CD4-positive, alpha-beta memory T cell (primary cell): ENCODE results near the gene MTMR4. TPM values are rescaled to one million over a fixed set of nuclear protein-coding genes. Genes with fewer than 3 reads are reported as not detected.

ENCODE experiments used
- CTCF ChIA-PET: fragments of 350-600 bp; sonication (Branson Sonifier 250); formaldehyde crosslinking; loops from one replicate; lab custom pipeline; 2021; ENCODE audit warnings: inconsistent platforms; ENCODE audit not compliant: partially characterized antibody; lab: Charles Lee
- POLR2A ChIA-PET: fragments of 350-600 bp; sonication (Branson Sonifier 250); formaldehyde crosslinking; loops from one replicate; lab custom pipeline; 2021; ENCODE audit not compliant: partially characterized antibody; lab: Charles Lee
- DNase-seq, 5 donors: peaks; one replicate each; pipeline versions ENCODE4 v3.0.0 to v3.0.0-alpha.2; 2020 to 2022; ENCODE audit warnings: mixed read lengths in 1 of 5
- H3K27ac ChIP-seq: one replicate; pipeline ENCODE4 v1.7.0; 2013; ENCODE audit warnings: low read depth, low read length
- H3K27me3 ChIP-seq: 2 replicates; pipeline ENCODE4 v1.7.0; 2013; ENCODE audit warnings: mild to moderate bottlenecking, low read length, moderate library complexity; ENCODE audit not compliant: insufficient read depth
- H3K36me3 ChIP-seq: 2 replicates; pipeline ENCODE4 v1.7.0; 2013; ENCODE audit warnings: mild to moderate bottlenecking, low read length, moderate library complexity; ENCODE audit not compliant: insufficient read depth
- H3K4me1 ChIP-seq: 2 replicates; pipeline ENCODE4 v1.7.0; 2013; ENCODE audit warnings: mild to moderate bottlenecking, low read length, moderate library complexity; ENCODE audit not compliant: insufficient read depth
- H3K4me3 ChIP-seq, 2 donors: one replicate each; pipeline ENCODE4 v1.7.0; 2013; ENCODE audit warnings: low read length in 2 of 2, mild to moderate bottlenecking in 1 of 2
- H3K9me3 ChIP-seq, 2 donors: one replicate each; pipeline ENCODE4 v1.7.0; 2013; ENCODE audit warnings: low read length in 2 of 2, control low read depth in 1 of 2; ENCODE audit not compliant: control insufficient read depth in 1 of 2
- H3K27ac Mint-ChIP-seq, 7 donors: one replicate each; pipeline ENCODE4 v1.8.0; 2020 to 2021; ENCODE audit warnings: mixed read lengths in 7 of 7, mild to moderate bottlenecking in 6 of 7, inconsistent platforms in 3 of 7, moderate library complexity in 3 of 7
- H3K27me3 Mint-ChIP-seq, 2 donors: one replicate each; pipeline ENCODE4 v1.8.0; 2020 to 2021; ENCODE audit warnings: mixed read lengths in 2 of 2
- H3K36me3 Mint-ChIP-seq, 2 donors: one replicate each; pipeline ENCODE4 v1.8.0; 2020 to 2021; ENCODE audit warnings: mixed read lengths in 2 of 2, inconsistent platforms in 1 of 2, mild to moderate bottlenecking in 1 of 2
- H3K4me1 Mint-ChIP-seq, 4 donors: one replicate each; pipeline ENCODE4 v1.8.0; 2020 to 2021; ENCODE audit warnings: mixed read lengths in 4 of 4, mild to moderate bottlenecking in 1 of 4
- H3K4me3 Mint-ChIP-seq, 8 donors: one replicate each; pipeline ENCODE4 v1.8.0; 2020 to 2021; ENCODE audit warnings: mixed read lengths in 8 of 8, mild to moderate bottlenecking in 7 of 8, moderate library complexity in 6 of 8, inconsistent platforms in 3 of 8
- H3K9me3 Mint-ChIP-seq, 8 donors: one replicate each; pipeline ENCODE4 v1.8.0; 2020 to 2021; ENCODE audit warnings: mixed read lengths in 8 of 8, mild to moderate bottlenecking in 5 of 8, inconsistent platforms in 3 of 8, moderate library complexity in 1 of 8
- intact Hi-C: fragments of 100-400 bp; cut with micrococcal nuclease; formaldehyde crosslinking; loops from one replicate; pipeline ENCODE4 v1.15.1; 2023
- polyA plus RNA-seq, 2 donors: library from polyadenylated mRNA; unstranded; fragments of 300-500 nt; fragmentation: Illumina TruSeq; gene quantifications; one replicate each; pipeline ENCODE4 v1.2.3, GENCODE V29; 2021
- total RNA-seq, 2 experiments: library from RNA; stranded (reverse); gene quantifications; one replicate each; pipeline ENCODE4 v1.2.3, GENCODE V29; 2021

Gene MTMR4
- total and polyA plus RNA-seq, 4 experiments from 2014 or later: 17.5 to 65.7 (median 41.9) TPM

GRCh38 chr17:58527949-58528348, 13.5 kb upstream of the MTMR4 start:
- no peak overlapping the region for H3K4me3 ChIP-seq
- Mint-ChIP-seq H3K27ac (peak overlapping the region in 4 of 7 donors; percentile 35 to 59 (median 36)), H3K27me3 (peaks cover 0 to 3% of the 10 kb centered on the region in 2 donors), H3K4me3 (no peak overlapping the region), H3K9me3 (no peaks in the 10 kb centered on the region), H3K4me1 (peaks cover 0 to 4% (median 0%) of the 10 kb centered on the region in 4 donors), H3K36me3 (no peaks in the 10 kb centered on the region)
- ChIA-PET POLR2A (interaction anchor here (4.9 kb wide), 1 partner anchor 9 kb away, joined by 30 read pairs; no protein-coding TSS in a partner anchor), CTCF (interaction anchor here (3.0 kb wide), 1 partner anchor 9 kb away, joined by 14 read pairs; no protein-coding TSS in a partner anchor)
- H3K27me3 ChIP-seq: no peaks in the 10 kb centered on the region
- H3K27ac ChIP-seq: no peak overlapping the region
- H3K9me3 ChIP-seq: no peaks in the 10 kb centered on the region
- no peaks in the 10 kb centered on the region for H3K36me3 ChIP-seq
- no peak for DNase-seq
- intact Hi-C loops: no loop called here
- H3K4me1 ChIP-seq: peaks cover 11% of the 10 kb centered on the region

DNA sequence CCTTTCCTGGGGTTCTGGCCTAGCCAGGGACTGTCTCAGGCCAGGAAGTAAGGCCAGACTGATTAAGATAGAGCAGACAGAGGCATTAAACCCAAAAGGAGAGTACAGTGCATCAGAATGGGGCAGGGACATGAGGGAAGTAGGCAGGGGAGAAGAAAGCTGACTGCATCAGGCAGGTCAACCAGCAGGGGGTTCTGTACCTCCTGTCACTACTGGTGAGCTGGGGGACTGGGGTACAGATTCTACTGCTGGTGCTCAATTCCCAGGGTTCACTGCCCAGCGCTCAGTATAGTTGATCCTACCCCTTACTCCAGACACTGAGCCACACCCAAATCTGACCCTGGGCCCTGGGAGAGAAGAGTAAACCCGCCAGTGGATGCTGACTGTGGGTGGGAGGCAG, 12.9 kb upstream of the MTMR4 start:
- intact Hi-C loops: no loop called here
- H3K36me3 Mint-ChIP-seq: no peaks in the 10 kb centered on the region
- H3K4me1 Mint-ChIP-seq: peaks cover 0 to 2% (median 0%) of the 10 kb centered on the region in 4 donors
- Histone ChIP-seq H3K27me3 (no peaks in the 10 kb centered on the region), H3K4me1 (peaks cover 7% of the 10 kb centered on the region), H3K36me3 (no peaks in the 10 kb centered on the region), H3K9me3 (no peaks in the 10 kb centered on the region), H3K4me3 (no peak overlapping the region), H3K27ac (no peak overlapping the region)
- ChIA-PET POLR2A (no interaction called here), CTCF (interaction anchor here (3.0 kb wide), 1 partner anchor 8 kb away, joined by 14 read pairs; no protein-coding TSS in a partner anchor)
- H3K27me3 Mint-ChIP-seq: peaks cover 0 to 3% of the 10 kb centered on the region in 2 donors
- peak overlapping the region in 1 of 8 donors; percentile 43 for H3K4me3 Mint-ChIP-seq
- no peaks in the 10 kb centered on the region for H3K9me3 Mint-ChIP-seq
- no peak overlapping the region for H3K27ac Mint-ChIP-seq
- DNase-seq: no peak

- Mint-ChIP-seq H3K9me3 (no peaks in the 10 kb centered on the region), H3K4me1 (peaks cover 0 to 5% (median 0%) of the 10 kb centered on the region in 4 donors), H3K4me3 (no peak overlapping the region), H3K27me3 (peaks cover 0 to 3% of the 10 kb centered on the region in 2 donors), H3K36me3 (no peaks in the 10 kb centered on the region), H3K27ac (no peak overlapping the region)
- no peaks in the 10 kb centered on the region for H3K36me3 ChIP-seq
- CTCF ChIA-PET: no interaction called here
- no peaks in the 10 kb centered on the region for H3K9me3 ChIP-seq
- DNase-seq: no peak
- H3K4me3 ChIP-seq: no peak overlapping the region
- POLR2A ChIA-PET: no interaction called here
- no peaks in the 10 kb centered on the region for H3K4me1 ChIP-seq
- no peak overlapping the region for H3K27ac ChIP-seq
- intact Hi-C loops: no loop called here
- H3K27me3 ChIP-seq: no peaks in the 10 kb centered on the region
Measured at GRCh38 chr17:58525239-58525638, 10.8 kb upstream of the MTMR4 start.

GRCh38 chr17:58521680-58522079, 7.2 kb upstream of the MTMR4 start:
- Mint-ChIP-seq H3K27ac (no peak overlapping the region), H3K4me3 (peak overlapping the region in 1 of 8 donors; percentile 26), H3K4me1 (peaks cover 6 to 24% (median 14%) of the 10 kb centered on the region in 4 donors), H3K9me3 (peaks cover 0 to 2% (median 0%) of the 10 kb centered on the region in 8 donors), H3K27me3 (peaks cover 0 to 2% of the 10 kb centered on the region in 2 donors), H3K36me3 (peaks cover 0 to 12% of the 10 kb centered on the region in 2 donors)
- ChIA-PET CTCF (interaction anchor here (1.2 kb wide), 1 partner anchor 56 kb away, joined by 3 read pairs; no protein-coding TSS in a partner anchor), POLR2A (no interaction called here)
- intact Hi-C loops: no loop called here
- Histone ChIP-seq H3K27ac (no peak overlapping the region), H3K27me3 (no peaks in the 10 kb centered on the region), H3K36me3 (no peaks in the 10 kb centered on the region), H3K9me3 (no peaks in the 10 kb centered on the region), H3K4me1 (peaks cover 14% of the 10 kb centered on the region), H3K4me3 (no peak overlapping the region)
- no peak for DNase-seq

DNA sequence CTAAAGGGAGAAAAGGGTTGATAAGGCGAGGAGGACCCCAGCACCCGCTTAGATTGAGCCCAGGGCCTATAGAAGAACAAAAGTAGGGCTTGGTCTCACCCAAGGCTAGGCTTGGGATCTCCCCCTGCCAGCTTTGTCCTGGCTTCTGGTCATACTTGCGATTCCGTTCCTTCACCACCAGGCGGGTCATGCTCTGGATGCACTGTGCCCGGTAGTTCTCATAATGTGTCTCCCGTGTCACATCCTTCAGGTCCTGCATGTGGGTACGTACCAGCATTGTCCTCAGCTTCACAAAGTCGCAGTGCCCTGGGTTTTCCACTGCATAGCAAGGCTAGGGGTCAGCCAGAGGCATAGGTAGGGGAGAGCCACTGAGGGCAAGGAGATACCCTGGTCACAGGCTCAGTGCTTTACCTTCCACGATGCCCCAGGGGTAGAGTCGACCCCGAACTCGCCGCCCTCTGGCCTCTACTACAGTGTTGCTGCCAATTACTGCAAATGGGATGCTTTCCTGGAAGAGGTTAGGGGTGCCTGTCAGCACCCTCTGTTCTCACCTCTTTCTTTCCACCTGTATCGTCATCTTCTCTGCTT, 6.5 kb upstream of the MTMR4 start:
- ChIA-PET CTCF (interaction anchor here (1.5 kb wide), 1 partner anchor 482 kb away, joined by 3 read pairs; no protein-coding TSS in a partner anchor), POLR2A (no interaction called here)
- intact Hi-C loops: no loop called here
- peaks cover 13 to 31% (median 21%) of the 10 kb centered on the region in 4 donors for H3K4me1 Mint-ChIP-seq
- peak overlapping the region in 3 of 8 donors; percentile 20 to 46 (median 42) for H3K4me3 Mint-ChIP-seq
- H3K9me3 Mint-ChIP-seq: peaks cover 0 to 2% (median 0%) of the 10 kb centered on the region in 8 donors
- Histone ChIP-seq H3K27me3 (no peaks in the 10 kb centered on the region), H3K27ac (no peak overlapping the region), H3K4me1 (peaks cover 22% of the 10 kb centered on the region), H3K36me3 (no peaks in the 10 kb centered on the region), H3K9me3 (no peaks in the 10 kb centered on the region), H3K4me3 (no peak overlapping the region)
- no peak for DNase-seq
- H3K27ac Mint-ChIP-seq: peak overlapping the region in 4 of 7 donors; percentile 22 to 32 (median 30)
- H3K36me3 Mint-ChIP-seq: peaks cover 0 to 12% of the 10 kb centered on the region in 2 donors
- peaks cover 0 to 2% of the 10 kb centered on the region in 2 donors for H3K27me3 Mint-ChIP-seq

DNA sequence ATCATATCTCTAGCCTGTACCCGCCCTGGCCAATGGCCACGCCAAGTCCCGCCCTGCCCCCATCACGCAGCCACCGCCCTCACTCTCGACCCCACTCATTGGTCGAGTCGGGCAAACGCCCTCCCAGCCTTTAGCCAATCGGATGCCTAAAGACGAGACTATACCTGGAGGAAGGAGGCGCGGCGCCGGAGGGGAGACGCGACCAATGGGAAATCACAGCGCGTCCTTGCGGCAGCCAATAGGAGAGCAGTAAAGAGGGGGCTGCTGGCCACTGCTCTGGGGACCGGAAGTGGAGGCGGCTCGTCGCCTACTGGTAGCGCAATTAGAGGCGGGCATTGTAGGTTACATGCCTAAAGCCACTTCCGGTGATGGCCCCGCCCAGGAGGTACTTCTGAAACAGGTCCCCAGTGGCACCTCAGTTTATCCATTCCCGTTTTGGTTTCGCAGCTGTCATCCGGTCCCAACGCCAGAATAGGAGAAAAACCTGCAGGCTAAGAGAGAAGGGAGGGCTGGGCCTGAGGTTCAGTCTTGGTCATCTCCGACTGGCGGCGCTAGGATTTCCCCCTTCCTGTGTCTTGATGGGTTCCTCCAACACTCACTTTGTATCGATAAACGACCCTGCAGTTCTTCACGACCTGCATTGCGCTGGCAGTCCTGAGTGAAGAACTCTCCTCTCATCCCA, 3.6 kb upstream of the MTMR4 start:
- Mint-ChIP-seq H3K4me3 (peak overlapping the region; percentile 88 to 100 (median 96)), H3K4me1 (peaks cover 26 to 54% (median 36%) of the 10 kb centered on the region in 4 donors), H3K27me3 (peaks cover 0 to 2% of the 10 kb centered on the region in 2 donors), H3K9me3 (peaks cover 0 to 2% (median 0%) of the 10 kb centered on the region in 8 donors), H3K27ac (peak overlapping the region; percentile 90 to 99 (median 97)), H3K36me3 (peaks cover 0 to 18% of the 10 kb centered on the region in 2 donors)
- Histone ChIP-seq H3K27ac (peak overlapping the region; percentile 65), H3K4me3 (peak overlapping the region; percentile 82 to 98), H3K36me3 (no peaks in the 10 kb centered on the region), H3K4me1 (peaks cover 46% of the 10 kb centered on the region), H3K27me3 (no peaks in the 10 kb centered on the region), H3K9me3 (no peaks in the 10 kb centered on the region)
- POLR2A ChIA-PET: interaction anchor here (0.6 to 3.4 kb wide), 27 partner anchors 12 to 668 kb away, joined by 3 to 67 read pairs (median 9); partner anchors contain the start of genes HSF5, MKS1, MRPS23 and PRR11
- peak; percentile 100 for DNase-seq
- CTCF ChIA-PET: interaction anchor here (1.0 to 2.8 kb wide), 21 partner anchors 11 to 638 kb away, joined by 3 to 40 read pairs (median 5); partner anchors contain the start of genes HSF5, RAD51C and TEX14
- intact Hi-C loops: loop anchor here (1.0 to 10.0 kb wide), 23 partner anchors 14 to 1686 kb away; partner anchors contain the start of genes AKAP1, C17orf67, CLTC and DGKE
